Measurements from ENCODE around the gene CDC42EP1.

Gene CDC42EP1

GRCh38 chr22:37610480-37611129 is 50.3 kb downstream of the CDC42EP1 start:
- FAIRE-seq (no peak), DNase-seq (ENCODE audit: insufficient read length) (no peak)
- TF ChIP-seq POLR2AphosphoS5 (IDR thresholded peaks at IDR 0.05; ENCODE audit: low read depth, low read length): no peak

- DNase-seq (ENCODE audit: insufficient read length) (no peak), FAIRE-seq (no peak)
- TF ChIP-seq TAF1 (IDR thresholded peaks at IDR 0.05; ENCODE audit: borderline replicate concordance, low read depth, low read length) (no peak), POLR2AphosphoS5 (IDR thresholded peaks at IDR 0.05; ENCODE audit: low read depth, low read length) (no peak), POLR2A (IDR thresholded peaks at IDR 0.05; ENCODE audit: low read depth, low read length) (no peak)
These were observed 50.9 kb downstream of the CDC42EP1 start for GRCh38 chr22:37611207-37611606.

- no peak for FAIRE-seq
- no peak for DNase-seq (ENCODE audit: insufficient read length)
- no peak for TF ChIP-seq POLR2AphosphoS5 (IDR thresholded peaks at IDR 0.05; ENCODE audit: low read depth, low read length)
- no peak for TF ChIP-seq TAF1 (IDR thresholded peaks at IDR 0.05; ENCODE audit: borderline replicate concordance, low read depth, low read length)
- no peak for TF ChIP-seq POLR2A (IDR thresholded peaks at IDR 0.05; ENCODE audit: low read depth, low read length)
These were observed 56.2 kb downstream of the CDC42EP1 start for GRCh38 chr22:37616201-37617083.

GRCh38 chr22:37617431-37617830 is 57.2 kb downstream of the CDC42EP1 start:
- no peak for DNase-seq (ENCODE audit: insufficient read length)
- no peak for FAIRE-seq
- TF ChIP-seq POLR2AphosphoS5 (IDR thresholded peaks at IDR 0.05; ENCODE audit: low read depth, low read length) (no peak), TAF1 (IDR thresholded peaks at IDR 0.05; ENCODE audit: borderline replicate concordance, low read depth, low read length) (no peak), POLR2A (IDR thresholded peaks at IDR 0.05; ENCODE audit: low read depth, low read length) (no peak)

- FAIRE-seq (no peak), DNase-seq (ENCODE audit: insufficient read length) (no peak)
- TF ChIP-seq TAF1 (IDR thresholded peaks at IDR 0.05; ENCODE audit: borderline replicate concordance, low read depth, low read length) (no peak), POLR2AphosphoS5 (IDR thresholded peaks at IDR 0.05; ENCODE audit: low read depth, low read length) (no peak), POLR2A (IDR thresholded peaks at IDR 0.05; ENCODE audit: low read depth, low read length) (no peak)
These were observed 57.9 kb downstream of the CDC42EP1 start for GRCh38 chr22:37618072-37618656.

- no peak for DNase-seq (ENCODE audit: insufficient read length)
- TF ChIP-seq TAF1 (IDR thresholded peaks at IDR 0.05; ENCODE audit: borderline replicate concordance, low read depth, low read length) (no peak), POLR2A (IDR thresholded peaks at IDR 0.05; ENCODE audit: low read depth, low read length) (no peak), POLR2AphosphoS5 (IDR thresholded peaks at IDR 0.05; ENCODE audit: low read depth, low read length) (no peak)
- no peak for FAIRE-seq
These were observed 58.4 kb downstream of the CDC42EP1 start for GRCh38 chr22:37618674-37619073.
